CD4-positive, CD25-positive, alpha-beta regulatory T cell (primary cell): ENCODE results near the gene SEPTIN11. TPM values are rescaled to one million over a fixed set of nuclear protein-coding genes. Genes with fewer than 3 reads are reported as not detected.

Experiments used
- ATAC-seq, 2 donors: fragments of 150-1000 bp; cut with Tn5 transposase; one replicate each; pipeline ENCODE4 v1.10.0; 2021; ENCODE audit warnings: low read depth in 2 of 2, moderate number of reproducible peaks in 2 of 2, moderate library complexity in 1 of 2
- DNase-seq, 3 donors: peaks; one replicate each; pipeline versions ENCODE4 v3.0.0 to v3.0.0-alpha.2; 2012 to 2022; ENCODE audit warnings: mixed read lengths in 1 of 3
- H3K27ac ChIP-seq: one replicate; pipeline ENCODE4 v1.7.0; 2013; ENCODE audit warnings: mild to moderate bottlenecking, low read length; ENCODE audit not compliant: insufficient read depth, poor library complexity, severe bottlenecking
- H3K27me3 ChIP-seq: one replicate; pipeline ENCODE4 v1.7.0; 2013; ENCODE audit warnings: low read length; ENCODE audit not compliant: control insufficient read depth, insufficient read depth
- H3K36me3 ChIP-seq: one replicate; pipeline ENCODE4 v1.7.0; 2013; ENCODE audit warnings: mild to moderate bottlenecking, low read length, moderate library complexity; ENCODE audit not compliant: control insufficient read depth, insufficient read depth
- H3K4me1 ChIP-seq: 2 replicates; pipeline ENCODE4 v1.7.0; 2013; ENCODE audit warnings: mild to moderate bottlenecking, low read length; ENCODE audit not compliant: insufficient read depth, control insufficient read depth, poor library complexity, severe bottlenecking
- H3K4me3 ChIP-seq: one replicate; pipeline ENCODE4 v1.7.0; 2013; ENCODE audit warnings: low read depth, mild to moderate bottlenecking, low read length, moderate library complexity
- H3K9me3 ChIP-seq, 2 experiments: 1 replicate in 1 of 2; 2 replicates in 1 of 2; pipeline ENCODE4 v1.7.0; 2013; ENCODE audit warnings: low read length in 2 of 2, mild to moderate bottlenecking in 1 of 2, moderate library complexity in 1 of 2; ENCODE audit not compliant: control insufficient read depth in 2 of 2
- H3K27ac Mint-ChIP-seq, 3 donors: one replicate each; pipeline ENCODE4 v1.8.0; 2020 to 2022; ENCODE audit warnings: mild to moderate bottlenecking in 3 of 3, mixed read lengths in 3 of 3, moderate library complexity in 2 of 3
- H3K27me3 Mint-ChIP-seq: one replicate; pipeline ENCODE4 v1.8.0; 2022; ENCODE audit warnings: mild to moderate bottlenecking, mixed read lengths
- H3K36me3 Mint-ChIP-seq: one replicate; pipeline ENCODE4 v1.8.0; 2020; ENCODE audit warnings: mixed read lengths
- H3K4me1 Mint-ChIP-seq, 4 donors: one replicate each; pipeline ENCODE4 v1.8.0; 2020 to 2022; ENCODE audit warnings: mixed read lengths in 4 of 4, mild to moderate bottlenecking in 1 of 4
- H3K4me3 Mint-ChIP-seq, 4 donors: one replicate each; pipeline ENCODE4 v1.8.0; 2020 to 2022; ENCODE audit warnings: mild to moderate bottlenecking in 4 of 4, mixed read lengths in 4 of 4, moderate library complexity in 3 of 4
- H3K9me3 Mint-ChIP-seq, 7 donors: one replicate each; pipeline ENCODE4 v1.8.0; 2020 to 2022; ENCODE audit warnings: mixed read lengths in 7 of 7, mild to moderate bottlenecking in 3 of 7, moderate library complexity in 2 of 7
- polyA plus RNA-seq, 4 donors: library from polyadenylated mRNA; unstranded; fragments of 300-500 nt; fragmentation: Illumina TruSeq; gene quantifications; one replicate each; pipeline ENCODE4 v1.2.3, GENCODE V29; 2021
- total RNA-seq: library from RNA; stranded (reverse); gene quantifications from one replicate; pipeline ENCODE4 v1.2.3, GENCODE V29; 2022

SEPTIN11 gene
- total and polyA plus RNA-seq, 5 donors from 2014 or later: 17.1 to 29.7 (median 22.8) TPM

DNA sequence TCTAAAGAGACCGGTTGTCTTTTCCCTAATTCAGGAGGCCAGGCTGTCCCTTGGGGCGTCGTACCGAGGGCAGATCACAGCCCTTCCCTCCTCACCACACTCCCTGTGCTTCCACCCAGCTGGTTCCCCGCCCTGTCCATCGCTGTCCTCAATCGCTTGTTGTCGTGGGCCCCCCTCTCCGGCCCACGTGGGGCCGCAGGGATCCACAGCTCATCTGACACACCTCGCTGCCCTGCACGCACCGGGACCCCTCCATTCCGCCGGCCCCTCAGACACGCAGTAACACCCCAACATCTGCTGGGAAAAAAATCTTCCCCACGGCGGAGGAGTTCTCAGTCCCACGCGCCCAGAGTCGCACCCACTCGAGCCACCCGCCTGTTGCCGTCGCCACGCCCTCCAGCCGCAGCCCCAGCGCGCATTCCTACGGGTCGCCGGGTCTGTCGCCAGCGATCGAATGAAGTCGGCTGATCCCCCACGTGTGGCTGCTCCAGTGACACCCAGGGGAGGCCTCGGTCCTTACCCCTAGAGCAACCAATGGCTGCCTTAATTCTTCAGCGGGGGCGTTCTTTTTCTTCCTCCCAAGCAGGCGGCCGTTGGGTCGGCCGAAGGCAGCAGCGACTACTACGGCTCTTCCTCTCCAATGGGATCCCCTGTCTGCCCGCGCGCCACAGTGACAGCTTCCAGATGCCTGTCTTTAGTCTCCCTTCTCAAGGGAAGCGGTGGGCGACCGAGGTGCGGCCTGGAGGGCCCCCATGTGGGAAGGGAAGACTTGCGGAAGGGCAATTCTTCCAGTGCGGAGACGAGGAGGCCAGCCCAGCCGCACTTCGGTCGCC is 893 bp upstream of the SEPTIN11 start:
- no peaks in the 10 kb centered on the region for H3K36me3 Mint-ChIP-seq
- Histone ChIP-seq H3K27ac (peak overlapping the region; percentile 47), H3K36me3 (no peaks in the 10 kb centered on the region), H3K4me1 (peaks cover 24% of the 10 kb centered on the region), H3K4me3 (peak overlapping the region; percentile 41), H3K9me3 (no peaks in the 10 kb centered on the region), H3K27me3 (no peaks in the 10 kb centered on the region)
- peaks cover 0 to 4% (median 0%) of the 10 kb centered on the region in 7 donors for H3K9me3 Mint-ChIP-seq
- H3K4me1 Mint-ChIP-seq: peaks cover 8 to 33% (median 14%) of the 10 kb centered on the region in 4 donors
- ATAC-seq (peak; percentile 38 to 50), DNase-seq (peak; percentile 56 to 70 (median 58))
- H3K27ac Mint-ChIP-seq: peak overlapping the region in 2 of 3 donors; percentile 29 to 60
- H3K4me3 Mint-ChIP-seq: peak overlapping the region; percentile 81 to 99 (median 89)
- peaks cover 9% of the 10 kb centered on the region for H3K27me3 Mint-ChIP-seq

DNA sequence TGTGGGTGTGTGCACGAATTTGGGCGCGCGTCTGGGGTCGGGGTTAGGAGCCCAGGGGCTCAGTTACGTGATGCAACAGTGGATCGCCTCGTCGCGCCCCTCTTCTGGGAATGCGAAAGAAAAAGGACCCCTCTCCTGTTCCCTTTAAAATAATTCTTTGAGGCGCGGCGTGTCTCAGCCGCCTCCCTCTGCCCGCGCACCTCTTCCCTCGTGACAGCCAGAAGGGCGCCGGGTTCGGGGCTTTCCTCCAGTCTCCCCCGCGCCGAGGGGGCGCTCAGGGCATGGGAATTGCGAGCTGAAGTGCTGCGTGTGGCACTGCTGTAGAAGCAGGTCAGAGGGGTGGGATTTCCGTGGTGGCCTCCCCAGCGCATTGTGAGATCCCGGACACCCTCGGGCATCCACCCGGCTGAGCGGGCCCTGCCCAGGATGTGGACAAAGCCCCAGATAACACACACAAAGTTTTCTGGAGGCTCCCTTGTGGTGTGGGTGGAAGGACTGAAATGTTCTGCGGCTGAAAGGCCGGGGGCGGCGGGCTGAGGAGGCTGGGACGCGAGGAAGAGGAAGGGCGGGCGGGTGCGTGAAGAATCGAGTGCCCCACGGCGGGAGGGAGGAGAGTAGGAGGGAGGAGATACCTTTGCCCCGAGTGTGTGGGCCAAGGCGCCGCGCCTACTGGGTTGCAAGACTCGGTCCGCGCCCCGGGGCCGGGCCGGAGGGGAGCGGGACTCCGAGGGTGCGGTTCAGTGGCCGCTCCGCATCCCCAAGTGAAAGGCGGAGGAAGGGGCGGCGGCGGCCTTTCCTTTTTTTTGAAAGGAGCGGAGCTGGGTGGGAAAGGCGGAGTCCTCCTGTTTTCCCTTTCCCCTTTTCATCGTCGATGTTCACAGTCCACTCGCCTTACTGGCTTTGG is 752 bp downstream of the SEPTIN11 start:
- H3K36me3 Mint-ChIP-seq: no peaks in the 10 kb centered on the region
- H3K27me3 ChIP-seq: no peaks in the 10 kb centered on the region
- peak; percentile 6 to 7 for ATAC-seq
- H3K4me1 ChIP-seq: peaks cover 24% of the 10 kb centered on the region
- H3K4me3 ChIP-seq: peak overlapping the region; percentile 78
- H3K27ac ChIP-seq: peak overlapping the region; percentile 63
- H3K27ac Mint-ChIP-seq: peak overlapping the region; percentile 60 to 86 (median 85)
- peaks cover 8 to 33% (median 16%) of the 10 kb centered on the region in 4 donors for H3K4me1 Mint-ChIP-seq
- no peaks in the 10 kb centered on the region for H3K36me3 ChIP-seq
- no peaks in the 10 kb centered on the region for H3K9me3 ChIP-seq
- peak overlapping the region; percentile 81 to 99 (median 89) for H3K4me3 Mint-ChIP-seq
- peak; percentile 25 to 55 (median 31) for DNase-seq
- peaks cover 0 to 4% (median 0%) of the 10 kb centered on the region in 7 donors for H3K9me3 Mint-ChIP-seq
- peaks cover 9% of the 10 kb centered on the region for H3K27me3 Mint-ChIP-seq

- no peak for ATAC-seq
- Mint-ChIP-seq H3K27me3 (peaks cover 9% of the 10 kb centered on the region), H3K27ac (peak overlapping the region in 2 of 3 donors; percentile 55 to 86), H3K4me3 (peak overlapping the region; percentile 81 to 99 (median 89)), H3K9me3 (peaks cover 0 to 4% (median 0%) of the 10 kb centered on the region in 7 donors), H3K4me1 (peaks cover 8 to 35% (median 16%) of the 10 kb centered on the region in 4 donors), H3K36me3 (no peaks in the 10 kb centered on the region)
- Histone ChIP-seq H3K9me3 (no peaks in the 10 kb centered on the region), H3K27me3 (no peaks in the 10 kb centered on the region), H3K27ac (no peak overlapping the region), H3K4me1 (peaks cover 24% of the 10 kb centered on the region), H3K36me3 (no peaks in the 10 kb centered on the region), H3K4me3 (peak overlapping the region; percentile 78)
- DNase-seq: peak in 1 of 3 donors; percentile 20
Observed at GRCh38 chr4:76950956-76951671, 1.6 kb downstream of the SEPTIN11 start.

GRCh38 chr4:76951672-76952010 is 2.1 kb downstream of the SEPTIN11 start:
- H3K4me3 ChIP-seq: no peak overlapping the region
- DNase-seq (no peak), ATAC-seq (no peak)
- H3K27me3 Mint-ChIP-seq: peaks cover 9% of the 10 kb centered on the region
- peaks cover 24% of the 10 kb centered on the region for H3K4me1 ChIP-seq
- no peaks in the 10 kb centered on the region for H3K36me3 Mint-ChIP-seq
- peak overlapping the region; percentile 81 to 99 (median 89) for H3K4me3 Mint-ChIP-seq
- H3K36me3 ChIP-seq: no peaks in the 10 kb centered on the region
- peaks cover 8 to 33% (median 16%) of the 10 kb centered on the region in 4 donors for H3K4me1 Mint-ChIP-seq
- no peak overlapping the region for H3K27ac ChIP-seq
- H3K27ac Mint-ChIP-seq: no peak overlapping the region
- H3K9me3 Mint-ChIP-seq: peaks cover 0 to 4% (median 0%) of the 10 kb centered on the region in 7 donors
- no peaks in the 10 kb centered on the region for H3K9me3 ChIP-seq
- no peaks in the 10 kb centered on the region for H3K27me3 ChIP-seq

DNA sequence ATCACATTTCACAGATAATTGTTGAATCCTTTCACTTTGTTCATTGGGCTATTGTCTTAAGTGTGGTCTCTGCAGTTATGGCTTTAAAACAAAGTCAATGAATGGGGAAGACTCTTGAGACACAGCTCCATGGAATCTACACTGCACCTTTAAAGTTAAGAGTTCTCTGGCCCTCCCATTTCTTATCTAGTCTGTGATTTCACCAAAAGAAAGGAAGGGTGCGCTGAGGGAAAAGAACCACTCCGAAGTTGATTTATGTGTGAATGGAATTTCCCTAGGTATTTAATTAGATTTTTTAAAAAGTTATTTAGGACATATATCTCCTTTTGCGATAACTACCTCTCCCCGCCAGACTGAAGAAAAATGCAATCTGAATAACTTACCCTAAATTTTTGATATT is 2.5 kb downstream of the SEPTIN11 start:
- Histone ChIP-seq H3K36me3 (no peaks in the 10 kb centered on the region), H3K4me3 (no peak overlapping the region), H3K4me1 (peaks cover 24% of the 10 kb centered on the region), H3K27ac (no peak overlapping the region), H3K27me3 (no peaks in the 10 kb centered on the region), H3K9me3 (no peaks in the 10 kb centered on the region)
- Mint-ChIP-seq H3K27ac (no peak overlapping the region), H3K27me3 (peaks cover 9% of the 10 kb centered on the region), H3K4me1 (peaks cover 6 to 32% (median 16%) of the 10 kb centered on the region in 4 donors), H3K36me3 (no peaks in the 10 kb centered on the region), H3K9me3 (peaks cover 0 to 4% (median 0%) of the 10 kb centered on the region in 7 donors), H3K4me3 (peak overlapping the region in 3 of 4 donors; percentile 56 to 81 (median 73))
- no peak for DNase-seq
- no peak for ATAC-seq

GRCh38 chr4:76952656-76953582 is 3.4 kb downstream of the SEPTIN11 start:
- Histone ChIP-seq H3K36me3 (no peaks in the 10 kb centered on the region), H3K9me3 (no peaks in the 10 kb centered on the region), H3K4me3 (no peak overlapping the region), H3K27ac (no peak overlapping the region), H3K27me3 (no peaks in the 10 kb centered on the region), H3K4me1 (peaks cover 24% of the 10 kb centered on the region)
- H3K27ac Mint-ChIP-seq: no peak overlapping the region
- no peak for DNase-seq
- H3K4me1 Mint-ChIP-seq: peaks cover 4 to 39% (median 18%) of the 10 kb centered on the region in 4 donors
- no peak for ATAC-seq
- H3K27me3 Mint-ChIP-seq: peaks cover 9% of the 10 kb centered on the region
- H3K4me3 Mint-ChIP-seq: peak overlapping the region in 3 of 4 donors; percentile 56 to 81 (median 73)
- H3K9me3 Mint-ChIP-seq: peaks cover 0 to 4% (median 0%) of the 10 kb centered on the region in 7 donors
- H3K36me3 Mint-ChIP-seq: no peaks in the 10 kb centered on the region
